ENCODE measurements around the gene CHCHD1.
"Not testable (repeated sequence)": the region's sequence is repeated elsewhere in the genome, so short reads cannot be mapped to it uniquely, and the experiment has no call there.

CHCHD1 gene

GRCh38 chr10:73793456-73793855 lies 11.6 kb downstream of the CHCHD1 start:
- H3K4me1 Mint-ChIP-seq: no peaks in the 10 kb centered on the region
- H3K27ac Mint-ChIP-seq: peak overlapping the region; percentile 7
- peaks cover 28% of the 10 kb centered on the region for H3K36me3 Mint-ChIP-seq (ENCODE audit: low read depth)

GRCh38 chr10:73795491-73795890 lies 13.6 kb downstream of the CHCHD1 start:
- not testable (repeated sequence) for DNase-seq, H3K27ac Mint-ChIP-seq, H3K27me3 Mint-ChIP-seq, H3K4me3 Mint-ChIP-seq, ATAC-seq, H3K4me1 Mint-ChIP-seq, H3K9me3 Mint-ChIP-seq
- H3K36me3 Mint-ChIP-seq (ENCODE audit: low read depth): peaks cover 24% of the 10 kb centered on the region

More at GRCh38 chr10:73793456-73793855, 11.6 kb downstream of the CHCHD1 start:
- Mint-ChIP-seq H3K4me3 (no peak overlapping the region), H3K27me3 (no peaks in the 10 kb centered on the region), H3K9me3 (no peaks in the 10 kb centered on the region)
- DNase-seq (no peak), ATAC-seq (no peak)

- not testable (repeated sequence) for H3K4me3 Mint-ChIP-seq, H3K9me3 Mint-ChIP-seq, H3K27me3 Mint-ChIP-seq, ATAC-seq, DNase-seq, H3K27ac Mint-ChIP-seq, H3K4me1 Mint-ChIP-seq
- H3K36me3 Mint-ChIP-seq (ENCODE audit: low read depth): peaks cover 24% of the 10 kb centered on the region
Observed at GRCh38 chr10:73796035-73796434, 14.2 kb downstream of the CHCHD1 start.

- peak; percentile 18 for ATAC-seq
- DNase-seq: no peak
- no peak overlapping the region for H3K4me3 Mint-ChIP-seq
- H3K9me3 Mint-ChIP-seq: no peaks in the 10 kb centered on the region
- no peak overlapping the region for H3K27ac Mint-ChIP-seq
- no peaks in the 10 kb centered on the region for H3K4me1 Mint-ChIP-seq
- peaks cover 27% of the 10 kb centered on the region for H3K36me3 Mint-ChIP-seq (ENCODE audit: low read depth)
- H3K27me3 Mint-ChIP-seq: no peaks in the 10 kb centered on the region
Observed at GRCh38 chr10:73796766-73797165, 14.9 kb downstream of the CHCHD1 start.

- H3K9me3 Mint-ChIP-seq: no peaks in the 10 kb centered on the region
- no peak overlapping the region for H3K27ac Mint-ChIP-seq
- H3K4me1 Mint-ChIP-seq: no peaks in the 10 kb centered on the region
- H3K4me3 Mint-ChIP-seq: no peak overlapping the region
- ATAC-seq: no peak
- DNase-seq: no peak
- no peaks in the 10 kb centered on the region for H3K27me3 Mint-ChIP-seq
- peaks cover 31% of the 10 kb centered on the region for H3K36me3 Mint-ChIP-seq (ENCODE audit: low read depth)
Observed at GRCh38 chr10:73797324-73798025, 15.6 kb downstream of the CHCHD1 start.

- Mint-ChIP-seq H3K27me3 (no peaks in the 10 kb centered on the region), H3K9me3 (no peaks in the 10 kb centered on the region), H3K27ac (no peak overlapping the region), H3K4me3 (no peak overlapping the region), H3K36me3 (ENCODE audit: low read depth) (peaks cover 35% of the 10 kb centered on the region), H3K4me1 (no peaks in the 10 kb centered on the region)
- no peak for ATAC-seq
- no peak for DNase-seq
Observed at GRCh38 chr10:73798087-73798486, 16.2 kb downstream of the CHCHD1 start.

- no peaks in the 10 kb centered on the region for H3K27me3 Mint-ChIP-seq
- peaks cover 40% of the 10 kb centered on the region for H3K36me3 Mint-ChIP-seq (ENCODE audit: low read depth)
- ATAC-seq (peak; percentile 18), DNase-seq (no peak)
- H3K4me1 Mint-ChIP-seq: peaks cover 6% of the 10 kb centered on the region
- no peak overlapping the region for H3K4me3 Mint-ChIP-seq
- no peak overlapping the region for H3K27ac Mint-ChIP-seq
- H3K9me3 Mint-ChIP-seq: no peaks in the 10 kb centered on the region
Observed at GRCh38 chr10:73798927-73799560, 17.2 kb downstream of the CHCHD1 start.

- H3K4me3 Mint-ChIP-seq: no peak overlapping the region
- no peak for DNase-seq
- peaks cover 38% of the 10 kb centered on the region for H3K36me3 Mint-ChIP-seq (ENCODE audit: low read depth)
- H3K4me1 Mint-ChIP-seq: peaks cover 10% of the 10 kb centered on the region
- no peaks in the 10 kb centered on the region for H3K27me3 Mint-ChIP-seq
- no peak for ATAC-seq
- no peaks in the 10 kb centered on the region for H3K9me3 Mint-ChIP-seq
- H3K27ac Mint-ChIP-seq: no peak overlapping the region
Observed at GRCh38 chr10:73799899-73800559, 18.2 kb downstream of the CHCHD1 start.

- no peak overlapping the region for H3K4me3 Mint-ChIP-seq
- H3K27ac Mint-ChIP-seq: no peak overlapping the region
- H3K4me1 Mint-ChIP-seq: peaks cover 10% of the 10 kb centered on the region
- DNase-seq (no peak), ATAC-seq (no peak)
- no peaks in the 10 kb centered on the region for H3K27me3 Mint-ChIP-seq
- peaks cover 41% of the 10 kb centered on the region for H3K36me3 Mint-ChIP-seq (ENCODE audit: low read depth)
- no peaks in the 10 kb centered on the region for H3K9me3 Mint-ChIP-seq
Observed at GRCh38 chr10:73800560-73801252, 18.9 kb downstream of the CHCHD1 start.

- ATAC-seq (no peak), DNase-seq (no peak)
- H3K4me3 Mint-ChIP-seq: no peak overlapping the region
- no peaks in the 10 kb centered on the region for H3K27me3 Mint-ChIP-seq
- H3K27ac Mint-ChIP-seq: no peak overlapping the region
- H3K4me1 Mint-ChIP-seq: peaks cover 12% of the 10 kb centered on the region
- peaks cover 46% of the 10 kb centered on the region for H3K36me3 Mint-ChIP-seq (ENCODE audit: low read depth)
- no peaks in the 10 kb centered on the region for H3K9me3 Mint-ChIP-seq
Observed at GRCh38 chr10:73801253-73801590, 19.4 kb downstream of the CHCHD1 start.

GRCh38 chr10:73802276-73802991 lies 20.6 kb downstream of the CHCHD1 start:
- Mint-ChIP-seq H3K4me3 (no peak overlapping the region), H3K9me3 (no peaks in the 10 kb centered on the region), H3K27ac (no peak overlapping the region), H3K4me1 (peaks cover 20% of the 10 kb centered on the region), H3K27me3 (no peaks in the 10 kb centered on the region), H3K36me3 (ENCODE audit: low read depth) (peaks cover 51% of the 10 kb centered on the region)
- ATAC-seq: no peak
- DNase-seq: no peak

GRCh38 chr10:73803680-73804286 lies 21.9 kb downstream of the CHCHD1 start:
- H3K27ac Mint-ChIP-seq: peak overlapping the region; percentile 76
- no peaks in the 10 kb centered on the region for H3K27me3 Mint-ChIP-seq
- DNase-seq (no peak), ATAC-seq (peak; percentile 47)
- H3K4me1 Mint-ChIP-seq: peaks cover 26% of the 10 kb centered on the region
- no peaks in the 10 kb centered on the region for H3K9me3 Mint-ChIP-seq
- H3K36me3 Mint-ChIP-seq (ENCODE audit: low read depth): peaks cover 53% of the 10 kb centered on the region
- H3K4me3 Mint-ChIP-seq: no peak overlapping the region

- Mint-ChIP-seq H3K36me3 (ENCODE audit: low read depth) (peaks cover 60% of the 10 kb centered on the region), H3K9me3 (no peaks in the 10 kb centered on the region), H3K4me1 (peaks cover 44% of the 10 kb centered on the region), H3K27me3 (no peaks in the 10 kb centered on the region), H3K4me3 (no peak overlapping the region), H3K27ac (no peak overlapping the region)
- DNase-seq (no peak), ATAC-seq (no peak)
Observed at GRCh38 chr10:73806176-73806950, 24.5 kb downstream of the CHCHD1 start.
